ENCODE results near the gene EMD. TPM values are rescaled to one million over a fixed set of nuclear protein-coding genes. Genes with fewer than 3 reads are reported as not detected.
A peak's percentile ranks its signal among the peaks of the same experiment; 100 is the strongest.

The EMD gene
- total RNA-seq, 1 experiment from 2014 or later, result 115 TPM

- Histone ChIP-seq H3K56ac (ENCODE audit: insufficient read length, low read depth, low read length) (no peak overlapping the region), H4K8ac (replicated peaks; ENCODE audit: insufficient read length, low read depth, low read length) (no peak overlapping the region), H2BK5ac (ENCODE audit: insufficient read length, low read length) (no peak overlapping the region), H3K4me1 (ENCODE audit: insufficient read depth, low read length) (no peaks in the 10 kb centered on the region), H3K23ac (ENCODE audit: insufficient read length, low read depth, low read length) (no peak overlapping the region), H3K14ac (ENCODE audit: insufficient read depth, low read length) (no peak overlapping the region), H2BK12ac (ENCODE audit: insufficient read length, low read depth, low read length) (no peak overlapping the region), H3K27me3 (ENCODE audit: insufficient read depth, low read length) (no peaks in the 10 kb centered on the region), H3K79me2 (ENCODE audit: insufficient read depth, low read length) (peaks cover 3% of the 10 kb centered on the region; the same call in 1 of the 2 replicates), H4K5ac (ENCODE audit: insufficient read length, low read depth, low read length) (no peak overlapping the region), H3K23me2 (ENCODE audit: insufficient read length, low read depth, low read length, poor library complexity, severe bottlenecking) (peaks cover 16% of the 10 kb centered on the region), H3K9ac (ENCODE audit: extremely low read depth, insufficient read length, low read length) (no peak overlapping the region), H4K20me1 (ENCODE audit: control insufficient read depth, insufficient read depth, insufficient read length) (no peaks in the 10 kb centered on the region), H3K79me1 (ENCODE audit: insufficient read depth, low read depth, low read length, poor library complexity, severe bottlenecking) (no peaks in the 10 kb centered on the region), H4K91ac (ENCODE audit: insufficient read length, low read depth, low read length) (no peak overlapping the region), H2BK120ac (ENCODE audit: low read depth, low read length, poor library complexity, severe bottlenecking) (no peak overlapping the region), H3K9me3 (ENCODE audit: control insufficient read depth, low read depth, low read length) (peaks cover 36% of the 10 kb centered on the region), H2AFZ (ENCODE audit: low read length) (no peak overlapping the region), H2AK5ac (ENCODE audit: insufficient read length, low read length) (no peak overlapping the region), H3K4ac (ENCODE audit: low read depth, low read length) (no peak overlapping the region), H3K18ac (ENCODE audit: insufficient read length, low read depth, low read length) (no peak overlapping the region), H3K4me2 (ENCODE audit: insufficient read depth, insufficient read length, low read length) (no peak overlapping the region), H2BK20ac (ENCODE audit: low read depth, low read length, poor library complexity, severe bottlenecking) (no peak overlapping the region), H2BK15ac (ENCODE audit: low read depth, low read length) (no peak overlapping the region), H3K27ac (ENCODE audit: insufficient read length, low read depth, low read length) (no peak overlapping the region), H3T11ph (ENCODE audit: low read length) (no peak overlapping the region)
- peak overlapping the region in 2 of 3 experiments; percentile 53 to 79; a peak in 2 of 7 replicates for H3K27ac Mint-ChIP-seq
- H3K9me3 Mint-ChIP-seq, result peaks cover 74 to 79% of the 10 kb centered on the region in 2 experiments
- no CpG with 5 or more reads among the region's 6 CpGs for WGBS (ENCODE audit: extremely low coverage, insufficient read length, low lambda C conversion rate)
- peak overlapping the region; percentile 64 to 97; a peak in 3 of 5 replicates for H3K4me3 Mint-ChIP-seq
- peaks cover 30 to 47% (median 36%) of the 10 kb centered on the region in 3 experiments for H3K36me3 Mint-ChIP-seq (ENCODE audit: insufficient read depth in 1 of 3, low read depth in 3 of 3)
- no peak for TF ChIP-seq CTCF (conservative IDR thresholded peaks at IDR 0.05)
- peaks cover 0 to 15% of the 10 kb centered on the region in 2 experiments; a peak in 2 of 4 replicates for H3K4me1 Mint-ChIP-seq
- peaks cover 5% of the 10 kb centered on the region for H3K27me3 Mint-ChIP-seq (ENCODE audit: low read depth)
- DNase-seq, result peak; percentile 66
These were observed 22.1 kb downstream of the EMD start for GRCh38 chrX:154401045-154401799.
